ENCODE data around the gene HS1BP3.

Gene HS1BP3

DNA sequence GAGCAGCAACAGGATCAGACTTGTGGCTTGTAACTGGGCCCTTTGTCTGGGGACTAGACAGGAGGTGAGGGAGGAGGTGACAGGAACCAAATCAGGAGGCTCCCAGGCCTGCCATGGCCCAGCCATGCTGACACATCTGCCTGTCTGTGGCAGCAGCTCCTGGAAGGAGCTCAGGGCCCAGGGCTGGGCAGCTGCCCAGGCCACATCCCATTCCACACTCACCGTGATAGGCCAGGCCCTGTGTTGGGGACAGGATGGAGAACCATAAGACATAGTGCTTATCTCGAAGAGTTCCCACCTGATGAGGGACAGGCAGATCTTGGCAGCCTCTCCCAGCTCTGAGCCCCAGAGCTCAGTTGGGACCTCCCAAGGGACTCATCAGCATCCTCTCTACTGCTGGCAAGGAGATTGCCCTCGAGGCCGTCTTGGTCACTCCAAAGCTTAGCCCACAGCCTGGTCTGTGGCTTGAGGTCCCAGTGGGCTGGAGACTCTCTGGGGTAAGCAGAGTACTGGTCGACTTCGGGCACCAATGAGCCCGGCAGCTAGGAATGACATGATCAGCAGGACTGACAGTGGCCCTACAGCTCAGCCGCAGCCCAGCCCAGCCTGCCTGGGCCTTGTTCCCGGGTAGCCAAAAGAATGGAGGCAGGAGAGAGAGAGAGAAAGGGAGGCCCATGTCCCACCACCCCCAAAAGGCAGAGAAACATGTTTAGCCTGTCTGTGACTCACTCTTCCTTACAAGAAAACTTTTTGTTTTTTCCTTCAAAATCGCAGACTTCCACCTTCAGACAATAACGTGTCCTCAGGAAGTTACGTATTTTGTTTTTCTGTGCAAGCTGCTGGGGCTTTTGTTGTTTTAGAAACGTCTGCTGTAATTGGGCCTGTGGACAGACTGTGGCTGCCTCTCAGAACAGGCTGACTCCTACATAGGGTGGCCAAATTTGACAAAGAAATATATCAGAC is 82.1 kb downstream of the HS1BP3 start:
- Histone ChIP-seq H3F3A (ENCODE audit: insufficient read depth) (no peaks in the 10 kb centered on the region), H3K9me3 (ENCODE audit: insufficient read depth, low read length) (no peaks in the 10 kb centered on the region), H3K27ac (ENCODE audit: low read depth, low read length) (no peak overlapping the region), H3K9ac (ENCODE audit: low read length) (no peak overlapping the region), H3K4me2 (ENCODE audit: low read depth, low read length, poor library complexity, severe bottlenecking) (no peak overlapping the region), H3K36me3 (ENCODE audit: low read length) (no peaks in the 10 kb centered on the region), H3K9me2 (replicated peaks; ENCODE audit: insufficient read depth, low read length) (no peaks in the 10 kb centered on the region), H2AFZ (ENCODE audit: low read depth, low read length, severe bottlenecking) (no peak overlapping the region), H3K4me3 (ENCODE audit: insufficient read depth, low read length, poor library complexity, severe bottlenecking) (no peak overlapping the region), H4K20me1 (ENCODE audit: low read depth, low read length) (no peaks in the 10 kb centered on the region), H3K79me2 (ENCODE audit: insufficient read depth, low read length) (no peaks in the 10 kb centered on the region), H3K27me3 (ENCODE audit: low read length) (no peaks in the 10 kb centered on the region)
- no peak for TF ChIP-seq EZH2phosphoT487 (conservative IDR thresholded peaks at IDR 0.05; ENCODE audit: low read length)

DNA sequence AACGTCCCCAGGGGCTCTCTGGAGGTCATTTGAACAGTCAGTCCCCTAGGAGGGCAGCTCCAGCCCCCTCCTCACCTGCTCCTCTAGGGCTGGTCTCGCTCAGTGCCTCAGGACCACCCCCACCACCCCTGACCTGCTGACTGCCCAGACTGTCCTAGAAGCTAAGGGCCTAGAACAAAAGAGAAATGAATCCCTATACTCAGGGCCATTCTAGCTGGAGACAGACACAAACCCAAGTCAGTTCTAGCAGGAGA is 83.0 kb downstream of the HS1BP3 start:
- H3K4me3 ChIP-seq (ENCODE audit: insufficient read depth, low read length, poor library complexity, severe bottlenecking), result no peak overlapping the region
- no peaks in the 10 kb centered on the region for H3K79me2 ChIP-seq (ENCODE audit: insufficient read depth, low read length)
- TF ChIP-seq, protein P1, sequence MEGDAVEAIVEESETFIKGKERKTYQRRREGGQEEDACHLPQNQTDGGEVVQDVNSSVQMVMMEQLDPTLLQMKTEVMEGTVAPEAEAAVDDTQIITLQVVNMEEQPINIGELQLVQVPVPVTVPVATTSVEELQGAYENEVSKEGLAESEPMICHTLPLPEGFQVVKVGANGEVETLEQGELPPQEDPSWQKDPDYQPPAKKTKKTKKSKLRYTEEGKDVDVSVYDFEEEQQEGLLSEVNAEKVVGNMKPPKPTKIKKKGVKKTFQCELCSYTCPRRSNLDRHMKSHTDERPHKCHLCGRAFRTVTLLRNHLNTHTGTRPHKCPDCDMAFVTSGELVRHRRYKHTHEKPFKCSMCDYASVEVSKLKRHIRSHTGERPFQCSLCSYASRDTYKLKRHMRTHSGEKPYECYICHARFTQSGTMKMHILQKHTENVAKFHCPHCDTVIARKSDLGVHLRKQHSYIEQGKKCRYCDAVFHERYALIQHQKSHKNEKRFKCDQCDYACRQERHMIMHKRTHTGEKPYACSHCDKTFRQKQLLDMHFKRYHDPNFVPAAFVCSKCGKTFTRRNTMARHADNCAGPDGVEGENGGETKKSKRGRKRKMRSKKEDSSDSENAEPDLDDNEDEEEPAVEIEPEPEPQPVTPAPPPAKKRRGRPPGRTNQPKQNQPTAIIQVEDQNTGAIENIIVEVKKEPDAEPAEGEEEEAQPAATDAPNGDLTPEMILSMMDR (IDR thresholded peaks at IDR 0.05; ENCODE audit: insufficient read depth, low read length, poor library complexity, severe bottlenecking), result no peak
- no peak for TF ChIP-seq EZH2phosphoT487 (conservative IDR thresholded peaks at IDR 0.05; ENCODE audit: low read length)
- no peak overlapping the region for H3K4me2 ChIP-seq (ENCODE audit: low read depth, low read length, poor library complexity, severe bottlenecking)
- no peak overlapping the region for H2AFZ ChIP-seq (ENCODE audit: low read depth, low read length, severe bottlenecking)
- H3K9me3 ChIP-seq (ENCODE audit: insufficient read depth, low read length), result no peaks in the 10 kb centered on the region
- H3K27me3 ChIP-seq (ENCODE audit: low read length), result no peaks in the 10 kb centered on the region
- no peaks in the 10 kb centered on the region for H3K9me2 ChIP-seq (replicated peaks; ENCODE audit: insufficient read depth, low read length)
- no peaks in the 10 kb centered on the region for H4K20me1 ChIP-seq (ENCODE audit: low read depth, low read length)
- no peaks in the 10 kb centered on the region for H3K36me3 ChIP-seq (ENCODE audit: low read length)
- H3F3A ChIP-seq (ENCODE audit: insufficient read depth), result no peaks in the 10 kb centered on the region
- no peak overlapping the region for H3K27ac ChIP-seq (ENCODE audit: low read depth, low read length)
- H3K9ac ChIP-seq (ENCODE audit: low read length), result no peak overlapping the region
